CD4-positive, CD25-positive, alpha-beta regulatory T cell (primary cell): Measurements from ENCODE around the gene ETV7. TPM values are rescaled to one million over a fixed set of nuclear protein-coding genes. Genes with fewer than 3 reads are reported as not detected.

Experiments
- ATAC-seq, 2 donors: fragments of 150-1000 bp; cut with Tn5 transposase; one replicate each; pipeline ENCODE4 v1.10.0; 2021; ENCODE audit warnings: low read depth in 2 of 2, moderate number of reproducible peaks in 2 of 2, moderate library complexity in 1 of 2
- DNase-seq, 3 donors: peaks; one replicate each; pipeline versions ENCODE4 v3.0.0 to v3.0.0-alpha.2; 2012 to 2022; ENCODE audit warnings: mixed read lengths in 1 of 3
- H3K27ac ChIP-seq: one replicate; pipeline ENCODE4 v1.7.0; 2013; ENCODE audit warnings: mild to moderate bottlenecking, low read length; ENCODE audit not compliant: insufficient read depth, poor library complexity, severe bottlenecking
- H3K27me3 ChIP-seq: one replicate; pipeline ENCODE4 v1.7.0; 2013; ENCODE audit warnings: low read length; ENCODE audit not compliant: control insufficient read depth, insufficient read depth
- H3K36me3 ChIP-seq: one replicate; pipeline ENCODE4 v1.7.0; 2013; ENCODE audit warnings: mild to moderate bottlenecking, low read length, moderate library complexity; ENCODE audit not compliant: control insufficient read depth, insufficient read depth
- H3K4me1 ChIP-seq: 2 replicates; pipeline ENCODE4 v1.7.0; 2013; ENCODE audit warnings: mild to moderate bottlenecking, low read length; ENCODE audit not compliant: insufficient read depth, control insufficient read depth, poor library complexity, severe bottlenecking
- H3K4me3 ChIP-seq: one replicate; pipeline ENCODE4 v1.7.0; 2013; ENCODE audit warnings: low read depth, mild to moderate bottlenecking, low read length, moderate library complexity
- H3K9me3 ChIP-seq, 2 experiments: 1 replicate in 1 of 2; 2 replicates in 1 of 2; pipeline ENCODE4 v1.7.0; 2013; ENCODE audit warnings: low read length in 2 of 2, mild to moderate bottlenecking in 1 of 2, moderate library complexity in 1 of 2; ENCODE audit not compliant: control insufficient read depth in 2 of 2
- H3K27ac Mint-ChIP-seq, 3 donors: one replicate each; pipeline ENCODE4 v1.8.0; 2020 to 2022; ENCODE audit warnings: mild to moderate bottlenecking in 3 of 3, mixed read lengths in 3 of 3, moderate library complexity in 2 of 3
- H3K27me3 Mint-ChIP-seq: one replicate; pipeline ENCODE4 v1.8.0; 2022; ENCODE audit warnings: mild to moderate bottlenecking, mixed read lengths
- H3K36me3 Mint-ChIP-seq: one replicate; pipeline ENCODE4 v1.8.0; 2020; ENCODE audit warnings: mixed read lengths
- H3K4me1 Mint-ChIP-seq, 4 donors: one replicate each; pipeline ENCODE4 v1.8.0; 2020 to 2022; ENCODE audit warnings: mixed read lengths in 4 of 4, mild to moderate bottlenecking in 1 of 4
- H3K4me3 Mint-ChIP-seq, 4 donors: one replicate each; pipeline ENCODE4 v1.8.0; 2020 to 2022; ENCODE audit warnings: mild to moderate bottlenecking in 4 of 4, mixed read lengths in 4 of 4, moderate library complexity in 3 of 4
- H3K9me3 Mint-ChIP-seq, 7 donors: one replicate each; pipeline ENCODE4 v1.8.0; 2020 to 2022; ENCODE audit warnings: mixed read lengths in 7 of 7, mild to moderate bottlenecking in 3 of 7, moderate library complexity in 2 of 7
- polyA plus RNA-seq, 4 donors: library from polyadenylated mRNA; unstranded; fragments of 300-500 nt; fragmentation: Illumina TruSeq; gene quantifications; one replicate each; pipeline ENCODE4 v1.2.3, GENCODE V29; 2021
- total RNA-seq: library from RNA; stranded (reverse); gene quantifications from one replicate; pipeline ENCODE4 v1.2.3, GENCODE V29; 2022

The ETV7 gene
- total and polyA plus RNA-seq, 5 donors from 2014 or later = 5.3 to 16.1 (median 7.4) TPM

GRCh38 chr6:36322591-36322990 lies 64.9 kb downstream of the ETV7 start:
- Mint-ChIP-seq H3K4me1 (no peaks in the 10 kb centered on the region), H3K9me3 (no peaks in the 10 kb centered on the region), H3K27ac (no peak overlapping the region), H3K4me3 (no peak overlapping the region), H3K36me3 (no peaks in the 10 kb centered on the region), H3K27me3 (peaks cover 5% of the 10 kb centered on the region)
- Histone ChIP-seq H3K36me3 (no peaks in the 10 kb centered on the region), H3K27me3 (no peaks in the 10 kb centered on the region), H3K27ac (no peak overlapping the region), H3K4me1 (no peaks in the 10 kb centered on the region), H3K4me3 (no peak overlapping the region), H3K9me3 (no peaks in the 10 kb centered on the region)
- DNase-seq (no peak), ATAC-seq (no peak)

GRCh38 chr6:36320475-36320874 lies 67.0 kb downstream of the ETV7 start:
- no peaks in the 10 kb centered on the region for H3K9me3 Mint-ChIP-seq
- no peak overlapping the region for H3K4me3 Mint-ChIP-seq
- H3K27me3 ChIP-seq = no peaks in the 10 kb centered on the region
- no peak overlapping the region for H3K4me3 ChIP-seq
- DNase-seq (no peak), ATAC-seq (no peak)
- no peaks in the 10 kb centered on the region for H3K36me3 ChIP-seq
- peaks cover 12% of the 10 kb centered on the region for H3K27me3 Mint-ChIP-seq
- no peak overlapping the region for H3K27ac ChIP-seq
- no peaks in the 10 kb centered on the region for H3K4me1 ChIP-seq
- no peak overlapping the region for H3K27ac Mint-ChIP-seq
- no peaks in the 10 kb centered on the region for H3K9me3 ChIP-seq
- H3K36me3 Mint-ChIP-seq = no peaks in the 10 kb centered on the region
- H3K4me1 Mint-ChIP-seq = no peaks in the 10 kb centered on the region

GRCh38 chr6:36319821-36320220 lies 67.6 kb downstream of the ETV7 start:
- Histone ChIP-seq H3K4me1 (no peaks in the 10 kb centered on the region), H3K9me3 (no peaks in the 10 kb centered on the region), H3K27me3 (no peaks in the 10 kb centered on the region), H3K27ac (no peak overlapping the region), H3K4me3 (no peak overlapping the region), H3K36me3 (no peaks in the 10 kb centered on the region)
- H3K27me3 Mint-ChIP-seq = peaks cover 12% of the 10 kb centered on the region
- ATAC-seq (no peak), DNase-seq (no peak)
- H3K4me3 Mint-ChIP-seq = no peak overlapping the region
- H3K4me1 Mint-ChIP-seq = no peaks in the 10 kb centered on the region
- no peaks in the 10 kb centered on the region for H3K36me3 Mint-ChIP-seq
- H3K9me3 Mint-ChIP-seq = no peaks in the 10 kb centered on the region
- no peak overlapping the region for H3K27ac Mint-ChIP-seq

- H3K27ac Mint-ChIP-seq = no peak overlapping the region
- H3K4me1 ChIP-seq = no peaks in the 10 kb centered on the region
Observed at GRCh38 chr6:36319436-36319762, 68.1 kb downstream of the ETV7 start.

GRCh38 chr6:36318690-36319435 lies 68.6 kb downstream of the ETV7 start:
- H3K27me3 ChIP-seq = no peaks in the 10 kb centered on the region
- Mint-ChIP-seq H3K4me3 (no peak overlapping the region), H3K36me3 (no peaks in the 10 kb centered on the region), H3K27ac (no peak overlapping the region), H3K9me3 (no peaks in the 10 kb centered on the region), H3K27me3 (peaks cover 12% of the 10 kb centered on the region), H3K4me1 (no peaks in the 10 kb centered on the region)
- ATAC-seq (no peak), DNase-seq (no peak)
- H3K4me1 ChIP-seq = no peaks in the 10 kb centered on the region
- no peak overlapping the region for H3K4me3 ChIP-seq
- H3K9me3 ChIP-seq = no peaks in the 10 kb centered on the region
- no peaks in the 10 kb centered on the region for H3K36me3 ChIP-seq
- no peak overlapping the region for H3K27ac ChIP-seq

More at GRCh38 chr6:36319436-36319762, 68.1 kb downstream of the ETV7 start:
- ATAC-seq (no peak), DNase-seq (no peak)
- no peak overlapping the region for H3K4me3 ChIP-seq
- no peak overlapping the region for H3K27ac ChIP-seq
- Mint-ChIP-seq H3K36me3 (no peaks in the 10 kb centered on the region), H3K27me3 (peaks cover 12% of the 10 kb centered on the region), H3K9me3 (no peaks in the 10 kb centered on the region), H3K4me1 (no peaks in the 10 kb centered on the region), H3K4me3 (no peak overlapping the region)
- H3K27me3 ChIP-seq = no peaks in the 10 kb centered on the region
- no peaks in the 10 kb centered on the region for H3K36me3 ChIP-seq
- H3K9me3 ChIP-seq = no peaks in the 10 kb centered on the region

GRCh38 chr6:36317623-36318022 lies 69.8 kb downstream of the ETV7 start:
- no peak overlapping the region for H3K4me3 ChIP-seq
- no peaks in the 10 kb centered on the region for H3K36me3 ChIP-seq
- H3K27ac Mint-ChIP-seq = no peak overlapping the region
- H3K4me3 Mint-ChIP-seq = no peak overlapping the region
- ATAC-seq (no peak), DNase-seq (no peak)
- peaks cover 0 to 3% (median 0%) of the 10 kb centered on the region in 7 donors for H3K9me3 Mint-ChIP-seq
- no peak overlapping the region for H3K27ac ChIP-seq
- H3K9me3 ChIP-seq = no peaks in the 10 kb centered on the region
- H3K27me3 ChIP-seq = no peaks in the 10 kb centered on the region
- peaks cover 12% of the 10 kb centered on the region for H3K27me3 Mint-ChIP-seq
- H3K36me3 Mint-ChIP-seq = no peaks in the 10 kb centered on the region
- no peaks in the 10 kb centered on the region for H3K4me1 Mint-ChIP-seq
- H3K4me1 ChIP-seq = no peaks in the 10 kb centered on the region

Other genes with a start within 250 kb of the ETV7 start
- 37.7 TPM for gene BRPF3, start 190.9 kb downstream of the ETV7 start, total RNA-seq
- 1 to 10 TPM; 3.2 to 5.3 (median 4.0) TPM for gene BRPF3, start 190.9 kb downstream of the ETV7 start, polyA plus RNA-seq
- gene PNPLA1, start 117.6 kb downstream of the ETV7 start, total RNA-seq = 0.25 TPM
- not detected for gene PNPLA1, start 117.6 kb downstream of the ETV7 start, polyA plus RNA-seq
- gene BNIP5, start 50.8 kb downstream of the ETV7 start, total RNA-seq = not detected
- gene BNIP5, start 50.8 kb downstream of the ETV7 start, polyA plus RNA-seq = not detected
- gene PXT1, start 55.2 kb upstream of the ETV7 start, total RNA-seq = 0.37 TPM
- under 1 TPM in 2 of 4 donors, not detected in 2; 0.08 to 0.09 TPM for gene PXT1, start 55.2 kb upstream of the ETV7 start, polyA plus RNA-seq
- 41.7 TPM for gene KCTD20, start 55.3 kb upstream of the ETV7 start, total RNA-seq
- 10 to 100 TPM; 35.4 to 47.8 (median 40.1) TPM for gene KCTD20, start 55.3 kb upstream of the ETV7 start, polyA plus RNA-seq
- 106 TPM for gene STK38, start 159.8 kb upstream of the ETV7 start, total RNA-seq
- 100 to 1,000 TPM in 3 of 4 donors, 10 to 100 TPM in 1; 92.8 to 126 (median 113) TPM for gene STK38, start 159.8 kb upstream of the ETV7 start, polyA plus RNA-seq
- 731 TPM for gene SRSF3, start 206.7 kb upstream of the ETV7 start, total RNA-seq
- gene SRSF3, start 206.7 kb upstream of the ETV7 start, polyA plus RNA-seq = 100 to 1,000 TPM; 398 to 433 (median 407) TPM